ENCODE results near the gene HNRNPU.

DNA sequence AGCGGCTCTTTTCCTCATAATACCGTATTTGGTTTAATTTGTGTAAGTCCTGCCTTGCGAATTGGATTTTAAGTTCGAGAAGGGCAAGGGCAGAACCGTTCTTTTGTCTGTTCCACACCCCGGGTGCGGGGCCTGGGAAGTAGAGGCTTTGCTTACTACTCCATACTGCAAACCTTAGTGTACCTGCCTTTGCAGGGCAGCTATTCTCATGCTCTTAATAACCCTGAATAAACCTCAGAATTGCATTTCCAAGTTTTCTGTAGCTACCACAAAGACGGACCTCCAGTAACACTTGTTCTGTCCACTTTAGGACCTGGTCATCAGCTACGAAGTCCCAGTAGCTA is 657 bp upstream of the HNRNPU start:
- no peak for TF ChIP-seq SNAI2 (CRISPR knock-in tag; IDR thresholded peaks at IDR 0.05)
- TF ChIP-seq, protein P1, sequence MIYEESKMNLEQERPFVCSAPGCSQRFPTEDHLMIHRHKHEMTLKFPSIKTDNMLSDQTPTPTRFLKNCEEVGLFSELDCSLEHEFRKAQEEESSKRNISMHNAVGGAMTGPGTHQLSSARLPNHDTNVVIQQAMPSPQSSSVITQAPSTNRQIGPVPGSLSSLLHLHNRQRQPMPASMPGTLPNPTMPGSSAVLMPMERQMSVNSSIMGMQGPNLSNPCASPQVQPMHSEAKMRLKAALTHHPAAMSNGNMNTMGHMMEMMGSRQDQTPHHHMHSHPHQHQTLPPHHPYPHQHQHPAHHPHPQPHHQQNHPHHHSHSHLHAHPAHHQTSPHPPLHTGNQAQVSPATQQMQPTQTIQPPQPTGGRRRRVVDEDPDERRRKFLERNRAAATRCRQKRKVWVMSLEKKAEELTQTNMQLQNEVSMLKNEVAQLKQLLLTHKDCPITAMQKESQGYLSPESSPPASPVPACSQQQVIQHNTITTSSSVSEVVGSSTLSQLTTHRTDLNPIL (CRISPR knock-in tag; IDR thresholded peaks at IDR 0.05; ENCODE audit: low read depth): no peak
- TF ChIP-seq, protein P2, sequence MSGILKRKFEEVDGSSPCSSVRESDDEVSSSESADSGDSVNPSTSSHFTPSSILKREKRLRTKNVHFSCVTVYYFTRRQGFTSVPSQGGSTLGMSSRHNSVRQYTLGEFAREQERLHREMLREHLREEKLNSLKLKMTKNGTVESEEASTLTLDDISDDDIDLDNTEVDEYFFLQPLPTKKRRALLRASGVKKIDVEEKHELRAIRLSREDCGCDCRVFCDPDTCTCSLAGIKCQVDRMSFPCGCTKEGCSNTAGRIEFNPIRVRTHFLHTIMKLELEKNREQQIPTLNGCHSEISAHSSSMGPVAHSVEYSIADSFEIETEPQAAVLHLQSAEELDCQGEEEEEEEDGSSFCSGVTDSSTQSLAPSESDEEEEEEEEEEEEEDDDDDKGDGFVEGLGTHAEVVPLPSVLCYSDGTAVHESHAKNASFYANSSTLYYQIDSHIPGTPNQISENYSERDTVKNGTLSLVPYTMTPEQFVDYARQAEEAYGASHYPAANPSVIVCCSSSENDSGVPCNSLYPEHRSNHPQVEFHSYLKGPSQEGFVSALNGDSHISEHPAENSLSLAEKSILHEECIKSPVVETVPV (CRISPR knock-in tag; IDR thresholded peaks at IDR 0.05): no peak
- no peak for TF ChIP-seq BACH2 (CRISPR knock-in tag; IDR thresholded peaks at IDR 0.05; ENCODE audit: borderline replicate concordance)

All from SK-N-SH treated with all-trans-retinoic acid at 6 μM for 48 hours (cell line).